Stimulated activated CD4-positive, alpha-beta T cell treated with anti-CD3 and anti-CD28 coated beads, Interleukin-15, amount 100 ng/mL, for 24 hours (primary cell): Measurements from ENCODE around the gene RNF126.
A peak's percentile ranks its signal among the peaks of the same experiment; 100 is the strongest.
"Not testable (repeated sequence)": the region's sequence is repeated elsewhere in the genome, so short reads cannot be mapped to it uniquely, and the experiment has no call there.

Experiments
- DNase-seq: peaks from one replicate; pipeline ENCODE4 v3.0.0-alpha.2; 2020

Gene RNF126

GRCh38 chr19:685454-685931, 22.5 kb upstream of the RNF126 start:
- no peak for DNase-seq

DNA sequence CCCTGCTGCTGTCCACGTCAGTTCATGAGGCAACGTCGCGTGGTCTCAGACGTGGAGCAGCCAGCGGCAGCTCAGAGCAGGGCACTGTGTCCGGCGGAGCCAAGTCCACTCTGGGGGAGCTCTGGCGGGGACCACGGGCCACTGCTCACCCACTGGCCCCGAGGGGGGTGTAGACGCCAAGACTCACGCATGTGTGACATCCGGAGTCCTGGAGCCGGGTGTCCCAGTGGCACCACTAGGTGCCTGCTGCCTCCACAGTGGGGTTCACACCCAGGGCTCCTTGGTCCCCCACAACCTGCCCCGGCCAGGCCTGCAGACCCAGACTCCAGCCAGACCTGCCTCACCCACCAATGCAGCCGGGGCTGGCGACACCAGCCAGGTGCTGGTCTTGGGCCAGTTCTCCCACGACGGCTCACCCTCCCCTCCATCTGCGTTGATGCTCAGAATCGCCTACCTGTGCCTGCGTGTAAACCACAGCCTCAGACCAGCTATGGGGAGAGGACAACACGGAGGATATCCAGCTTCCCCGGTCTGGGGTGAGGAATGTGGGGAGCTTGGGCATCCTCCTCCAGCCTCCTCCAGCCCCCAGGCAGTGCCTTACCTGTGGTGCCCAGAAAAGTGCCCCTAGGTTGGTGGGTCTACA, 19.8 kb upstream of the RNF126 start:
- no peak for DNase-seq

- DNase-seq, result peak; percentile 94
Observed at GRCh38 chr19:681029-682019, 18.3 kb upstream of the RNF126 start.

DNA sequence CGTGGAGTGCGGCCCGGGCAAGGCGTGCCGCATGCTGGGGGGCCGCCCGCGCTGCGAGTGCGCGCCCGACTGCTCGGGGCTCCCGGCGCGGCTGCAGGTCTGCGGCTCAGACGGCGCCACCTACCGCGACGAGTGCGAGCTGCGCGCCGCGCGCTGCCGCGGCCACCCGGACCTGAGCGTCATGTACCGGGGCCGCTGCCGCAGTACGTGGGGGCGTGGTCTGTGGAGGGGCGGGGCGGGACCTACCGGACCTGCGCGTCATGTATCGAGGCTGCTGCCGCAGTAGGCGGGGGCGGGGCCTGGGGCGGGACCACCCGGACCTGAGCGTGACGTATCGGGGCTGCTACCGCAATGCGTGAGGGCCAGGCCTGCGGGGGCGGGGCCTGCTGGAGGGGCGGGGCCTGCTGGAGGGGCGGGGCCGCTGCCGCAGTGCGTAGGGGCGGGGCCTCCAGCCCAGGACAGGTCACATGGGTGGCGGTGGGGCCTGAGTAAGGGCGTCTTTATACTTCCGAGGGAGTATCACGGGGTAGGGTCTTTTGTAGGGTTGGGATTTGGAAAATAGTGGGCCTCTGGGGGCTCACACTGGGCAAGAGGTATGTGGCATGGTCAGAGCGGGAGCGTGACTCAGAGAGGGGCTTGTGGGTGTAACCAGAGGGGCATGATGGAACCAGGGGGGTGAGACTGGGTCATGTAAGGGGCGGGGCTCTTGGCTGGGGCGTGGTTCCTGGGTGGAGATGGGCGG, 17.4 kb upstream of the RNF126 start:
- DNase-seq, result peak; percentile 100

- DNase-seq, result peak; percentile 68
Observed at GRCh38 chr19:679418-680286, 16.6 kb upstream of the RNF126 start.

- no peak for DNase-seq
Observed at GRCh38 chr19:678791-679388, 15.9 kb upstream of the RNF126 start.

- DNase-seq, result no peak
Observed at GRCh38 chr19:677601-678436, 14.8 kb upstream of the RNF126 start.

DNA sequence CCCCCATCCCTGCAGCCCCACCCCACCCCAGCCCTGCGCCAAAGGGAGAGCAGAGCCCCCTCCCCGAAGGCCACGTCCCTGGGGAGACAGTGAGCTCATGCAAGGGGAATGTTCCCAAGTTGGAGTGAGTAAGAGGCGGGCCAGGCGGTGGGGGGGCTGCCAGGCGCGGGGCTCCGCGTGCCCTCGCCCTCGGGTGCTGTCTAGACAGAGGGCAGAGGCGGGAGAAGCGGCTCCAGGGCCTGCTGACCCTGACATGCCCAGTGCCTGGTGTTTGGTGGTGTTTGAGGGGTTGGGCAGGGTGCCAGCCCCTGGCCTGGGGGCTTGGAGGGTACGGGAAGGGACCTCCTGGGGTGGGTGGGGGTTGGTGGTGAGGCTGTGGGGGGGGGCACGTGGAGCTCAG, 14.2 kb upstream of the RNF126 start:
- no peak for DNase-seq

- no peak for DNase-seq
Observed at GRCh38 chr19:676339-677105, 13.5 kb upstream of the RNF126 start, which contains the start of gene FSTL3. Gene FSTL3, plus strand, starts transcription at chr19:676392. Its CDS starts 32 bp downstream, at chr19:676424.

DNA sequence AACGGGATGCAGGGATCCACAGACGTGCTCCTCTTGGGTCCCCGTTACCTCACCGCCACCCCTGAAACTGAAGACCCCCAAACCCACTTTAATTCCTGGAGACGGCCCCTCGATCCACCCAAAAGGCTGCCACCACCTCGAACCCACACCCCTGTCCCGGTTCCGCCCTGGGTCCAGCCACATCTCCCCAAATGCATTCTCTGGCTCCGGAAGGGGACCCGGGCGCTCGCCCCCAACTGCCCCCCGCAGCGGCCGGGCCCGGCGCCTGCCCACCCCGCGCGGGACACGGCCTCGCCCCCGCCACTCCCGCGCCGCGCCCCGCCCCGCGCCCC, 13.0 kb upstream of the RNF126 start:
- no peak for DNase-seq

DNA sequence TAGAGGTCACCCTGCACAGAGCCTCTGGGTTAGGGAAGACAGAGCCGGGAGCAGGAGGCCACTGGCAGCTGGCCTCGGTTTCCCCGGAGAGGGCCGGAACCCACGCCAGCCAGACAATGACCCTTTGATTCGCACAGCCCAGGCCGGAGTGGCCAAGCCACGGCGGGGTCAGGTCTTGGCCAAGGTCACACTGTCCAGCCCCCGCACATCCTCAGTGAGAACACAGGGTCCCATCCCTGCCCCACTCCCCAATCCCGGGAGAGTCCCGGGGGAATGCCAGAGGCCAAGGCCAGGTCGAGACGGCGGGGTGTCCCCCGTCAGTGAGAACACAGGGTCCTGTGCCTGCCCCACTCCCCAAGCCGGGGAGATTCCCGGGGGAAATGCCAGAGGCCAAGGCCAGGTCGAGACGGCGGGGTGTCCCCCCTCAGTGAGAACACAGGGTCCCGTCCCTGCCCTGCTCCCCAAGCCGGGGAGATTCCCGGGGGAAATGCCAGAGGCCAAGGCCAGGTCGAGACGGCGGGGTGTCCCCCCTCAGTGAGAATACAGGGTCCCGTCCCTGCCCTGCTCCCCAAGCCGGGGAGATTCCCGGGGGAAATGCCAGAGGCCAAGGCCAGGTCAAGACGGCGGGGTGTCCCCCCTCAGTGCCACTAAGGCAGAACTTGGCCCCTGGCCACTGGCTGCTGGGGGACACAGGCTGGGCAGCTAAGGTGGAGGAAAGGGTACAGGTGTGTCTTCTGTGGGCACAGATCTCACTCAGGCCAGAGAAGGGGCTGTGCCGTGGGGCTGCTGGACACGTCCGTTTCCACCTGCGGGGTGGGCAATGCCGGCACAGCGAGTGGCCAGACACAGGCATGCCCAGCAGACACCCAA, 11.5 kb upstream of the RNF126 start:
- DNase-seq, result no peak

GRCh38 chr19:670609-671075, 7.6 kb upstream of the RNF126 start:
- no peak for DNase-seq

DNA sequence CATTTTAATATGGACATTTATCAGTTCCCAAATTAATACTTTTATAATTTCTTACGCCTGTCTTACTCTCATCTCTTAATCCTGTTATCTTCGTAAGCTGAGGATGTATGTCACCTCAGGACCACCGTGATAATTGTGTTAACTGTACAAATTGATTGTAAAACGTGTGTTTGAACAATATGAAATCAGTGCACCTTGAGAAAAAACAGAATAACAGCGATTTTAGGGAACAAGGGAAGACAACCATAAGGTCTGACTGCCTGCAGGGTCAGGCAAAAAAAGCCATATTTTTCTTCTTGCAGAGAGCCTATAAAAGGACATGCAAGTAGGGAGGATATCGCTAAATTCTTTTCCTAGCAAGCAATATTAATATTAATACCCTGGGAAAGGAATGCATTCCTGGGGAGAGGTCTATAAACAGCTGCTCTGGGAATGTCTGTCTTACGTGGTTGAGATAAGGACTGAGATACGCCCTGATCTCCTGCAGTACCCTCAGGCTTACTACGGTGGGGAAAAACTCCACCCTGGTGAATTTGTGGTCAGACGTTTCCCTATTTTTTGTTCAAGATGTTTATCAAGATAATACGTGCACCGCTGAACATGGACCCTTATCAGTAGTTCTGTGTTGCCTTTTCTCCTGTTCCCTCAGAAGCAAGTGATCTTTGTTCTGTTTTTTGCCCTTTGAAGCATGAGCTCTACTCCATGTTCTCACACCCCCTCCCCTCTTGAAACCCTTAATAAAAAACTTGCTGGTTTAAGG, 5.8 kb upstream of the RNF126 start:
- not testable (repeated sequence) for DNase-seq

GRCh38 chr19:666985-667573, 4.1 kb upstream of the RNF126 start:
- DNase-seq, result not testable (repeated sequence)

DNA sequence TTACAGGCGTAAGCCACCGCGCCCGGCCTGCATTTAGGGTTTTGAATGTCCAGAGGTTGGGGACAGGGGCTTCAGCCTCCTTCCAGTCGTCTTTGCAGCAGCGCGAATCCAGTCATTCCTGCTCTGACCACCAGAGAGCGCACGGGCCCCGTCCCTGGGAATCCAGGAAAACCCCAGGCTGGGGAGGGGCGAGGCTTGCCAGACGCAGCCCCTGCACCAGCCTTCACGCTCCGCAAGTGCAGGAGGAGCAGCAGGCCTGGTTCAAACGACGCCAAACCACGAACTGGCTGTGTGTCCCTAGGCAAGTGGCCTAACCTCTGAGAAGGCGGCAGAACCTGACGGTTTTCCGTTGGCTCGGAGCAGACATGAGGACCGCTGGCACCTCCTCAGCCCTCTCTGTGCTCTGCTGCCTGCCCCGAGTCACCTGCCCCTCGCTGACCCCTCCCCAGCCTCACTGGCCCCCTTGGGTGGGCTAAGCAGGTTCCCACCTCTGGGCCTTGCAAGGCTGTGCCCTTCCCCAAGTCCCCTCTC, 2.0 kb upstream of the RNF126 start:
- peak; percentile 89 for DNase-seq

DNA sequence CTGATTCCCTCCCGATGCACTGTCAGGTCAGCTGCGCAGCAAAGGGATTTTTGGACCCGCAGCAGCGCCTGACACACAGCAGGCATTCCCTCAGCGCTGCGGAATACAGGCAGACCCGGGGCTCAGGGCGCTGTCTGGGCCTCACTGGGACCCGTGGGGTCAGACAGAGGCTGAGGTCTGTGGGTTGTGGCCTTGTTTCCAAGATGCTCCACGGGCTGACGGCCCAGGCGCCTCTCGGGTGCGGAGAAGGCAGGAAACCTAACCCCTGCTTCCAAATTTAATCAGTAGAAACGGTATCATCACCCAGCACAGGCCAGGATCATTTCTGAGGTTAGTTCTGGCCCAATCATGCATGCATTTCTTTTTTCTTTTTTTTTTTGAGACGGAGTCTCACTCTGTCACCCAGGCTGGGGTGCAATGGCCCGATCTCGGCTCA, 686 bp upstream of the RNF126 start:
- no peak for DNase-seq

- peak; percentile 84 for DNase-seq
Observed at GRCh38 chr19:662207-662961, 630 bp downstream of the RNF126 start.
